Activated T-cell treated with anti-CD3 and anti-CD28 coated beads, Interleukin-2, amount 50 U/mL, for 72 hours (primary cell): ENCODE data around the gene DIS3L2. TPM values are rescaled to one million over a fixed set of nuclear protein-coding genes. Genes with fewer than 3 reads are reported as not detected.
A peak's percentile ranks its signal among the peaks of the same experiment; 100 is the strongest.
"Not testable (repeated sequence)": the region's sequence is repeated elsewhere in the genome, so short reads cannot be mapped to it uniquely, and the experiment has no call there.

Experiments used
- ATAC-seq, 2 donors: fragments of 150-1000 bp; cut with Tn5 transposase; replicated peaks in 1 of 2; 2 replicates each; pipeline ENCODE4 v1.10.0; 2021; ENCODE audit warnings: moderate library complexity in 2 of 2, mild to moderate bottlenecking in 1 of 2
- DNase-seq, 2 donors: peaks; one replicate each; pipeline ENCODE4 v3.0.0; 2021 to 2022; ENCODE audit warnings: mixed read lengths in 1 of 2
- H3K27ac Mint-ChIP-seq: one replicate; pipeline ENCODE4 v1.8.0; 2022; ENCODE audit warnings: mild to moderate bottlenecking, moderate library complexity, mixed read lengths
- H3K27me3 Mint-ChIP-seq: one replicate; pipeline ENCODE4 v1.8.0; 2022; ENCODE audit warnings: low read depth, mixed read lengths
- H3K36me3 Mint-ChIP-seq, 2 donors: one replicate each; pipeline ENCODE4 v1.8.0; 2022; ENCODE audit warnings: mixed read lengths in 2 of 2, mild to moderate bottlenecking in 1 of 2; ENCODE audit not compliant: insufficient read depth in 2 of 2
- H3K4me1 Mint-ChIP-seq: one replicate; pipeline ENCODE4 v1.8.0; 2022; ENCODE audit warnings: low read depth, mixed read lengths
- H3K4me3 Mint-ChIP-seq, 2 donors: one replicate each; pipeline ENCODE4 v1.8.0; 2022; ENCODE audit warnings: mild to moderate bottlenecking in 2 of 2, mixed read lengths in 2 of 2, moderate library complexity in 2 of 2
- H3K9me3 Mint-ChIP-seq, 2 donors: one replicate each; pipeline ENCODE4 v1.8.0; 2022; ENCODE audit warnings: mixed read lengths in 2 of 2
- total RNA-seq, 2 donors: library from RNA; stranded (reverse); gene quantifications; one replicate each; pipeline ENCODE4 v1.2.3, GENCODE V29; 2022

Gene DIS3L2
- total RNA-seq, 2 donors from 2014 or later: 28.8 to 38.3 TPM

DNA sequence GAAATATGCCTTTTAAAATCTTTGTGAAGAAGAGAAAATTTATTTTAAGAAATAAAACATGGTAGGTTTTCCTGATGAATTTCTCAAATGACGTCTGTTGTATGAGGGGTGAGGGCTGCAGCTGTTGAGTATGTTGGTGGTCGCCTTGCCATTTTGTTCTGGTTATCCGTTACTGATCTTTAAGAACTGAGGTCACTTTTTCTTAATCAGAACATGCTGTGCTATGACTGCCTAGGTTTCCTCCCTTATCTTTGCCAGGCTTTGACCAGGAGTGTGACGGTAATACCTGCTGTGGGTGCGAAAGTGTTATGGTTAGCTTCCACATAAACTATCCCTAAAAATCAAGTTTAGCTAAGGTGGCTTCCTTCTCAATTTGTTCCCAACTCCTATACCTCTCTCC, 176.9 kb downstream of the DIS3L2 start:
- Mint-ChIP-seq H3K36me3 (peaks cover 0 to 2% of the 10 kb centered on the region in 2 donors), H3K4me3 (no peak overlapping the region), H3K9me3 (no peaks in the 10 kb centered on the region), H3K4me1 (peaks cover 26% of the 10 kb centered on the region), H3K27me3 (no peaks in the 10 kb centered on the region), H3K27ac (peak overlapping the region; percentile 64)
- no peak for ATAC-seq
- no peak for DNase-seq

DNA sequence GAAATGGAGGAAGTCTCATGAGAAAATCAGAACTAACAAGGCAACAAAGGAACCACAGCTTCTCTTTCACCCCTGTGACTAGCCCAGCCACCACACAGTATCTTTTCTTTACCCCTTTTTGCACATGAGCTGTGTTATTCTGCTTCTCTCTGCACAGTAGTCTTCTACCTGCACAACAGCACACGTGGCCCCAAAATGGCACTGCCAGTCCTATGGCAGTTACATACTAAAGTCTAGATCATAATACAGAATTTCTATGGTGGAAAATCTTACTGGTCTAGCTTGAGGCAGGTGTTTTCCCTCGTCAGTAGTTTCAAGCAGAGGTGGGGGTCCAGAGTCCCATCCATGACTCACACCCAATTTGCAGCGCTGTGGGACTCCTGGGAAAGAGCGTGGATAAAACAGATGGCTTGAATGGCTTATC, 177.7 kb downstream of the DIS3L2 start:
- Mint-ChIP-seq H3K4me1 (peaks cover 26% of the 10 kb centered on the region), H3K36me3 (peaks cover 0 to 2% of the 10 kb centered on the region in 2 donors), H3K9me3 (no peaks in the 10 kb centered on the region), H3K27me3 (no peaks in the 10 kb centered on the region), H3K27ac (peak overlapping the region; percentile 64), H3K4me3 (no peak overlapping the region)
- DNase-seq (no peak), ATAC-seq (peak in 1 of 2 donors; percentile 25)

DNA sequence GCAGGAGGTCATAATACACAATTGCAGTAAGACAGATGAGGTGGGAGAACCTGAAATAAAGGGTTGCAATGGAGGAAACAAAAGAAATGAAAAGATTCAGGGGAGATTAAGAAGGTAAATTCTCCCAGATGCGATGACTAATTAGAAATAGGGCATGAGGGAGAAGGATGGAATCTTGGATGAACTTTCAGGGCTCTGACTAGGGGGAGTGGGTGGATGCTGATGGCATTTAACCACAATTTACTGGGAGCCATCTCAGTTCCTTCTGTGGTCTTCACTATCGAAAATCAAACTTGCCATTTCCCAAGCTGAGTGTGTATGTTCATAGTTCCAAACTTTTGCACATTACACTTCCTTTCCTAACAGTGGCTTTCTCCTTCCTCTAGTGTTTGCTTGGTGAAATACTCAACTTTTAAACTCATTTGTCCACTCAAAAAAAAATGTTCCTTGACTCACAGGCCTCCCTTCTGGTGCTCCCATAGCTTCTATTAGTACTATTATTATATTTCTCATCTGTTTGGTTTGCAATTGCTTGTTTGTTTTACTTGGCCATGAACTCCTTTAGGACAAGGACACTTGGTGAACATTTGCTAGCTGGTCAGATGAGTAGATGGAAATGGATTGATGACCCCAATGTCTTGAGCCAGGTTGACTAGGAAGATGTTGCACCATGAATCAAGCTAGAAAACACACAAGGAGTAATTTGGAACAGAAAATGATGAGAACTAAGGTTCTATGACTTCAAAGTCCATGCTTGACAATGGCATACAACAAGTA, 178.5 kb downstream of the DIS3L2 start:
- Mint-ChIP-seq H3K36me3 (peaks cover 0 to 2% of the 10 kb centered on the region in 2 donors), H3K27me3 (no peaks in the 10 kb centered on the region), H3K4me1 (peaks cover 26% of the 10 kb centered on the region), H3K4me3 (no peak overlapping the region), H3K27ac (no peak overlapping the region), H3K9me3 (no peaks in the 10 kb centered on the region)
- no peak for DNase-seq
- no peak for ATAC-seq

DNA sequence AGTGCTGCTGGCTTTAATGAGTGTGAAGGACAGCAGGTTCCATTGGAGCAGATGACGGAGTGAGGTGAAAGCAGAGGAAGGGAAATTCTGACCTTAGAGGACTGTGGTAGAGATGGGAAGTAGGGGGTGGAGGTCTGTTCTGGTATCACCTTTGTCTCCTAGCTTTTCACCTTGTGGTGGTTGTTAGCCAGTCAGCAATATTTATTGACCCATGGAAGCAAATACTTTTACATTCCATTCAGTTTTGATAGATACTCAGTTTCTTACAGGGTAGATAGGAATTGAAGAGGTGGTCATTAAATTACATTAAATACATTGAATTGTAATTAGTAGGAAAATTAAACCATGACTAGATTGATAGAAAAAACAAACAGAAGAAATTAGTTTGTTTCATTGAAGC, 180.1 kb downstream of the DIS3L2 start:
- DNase-seq: no peak

DNA sequence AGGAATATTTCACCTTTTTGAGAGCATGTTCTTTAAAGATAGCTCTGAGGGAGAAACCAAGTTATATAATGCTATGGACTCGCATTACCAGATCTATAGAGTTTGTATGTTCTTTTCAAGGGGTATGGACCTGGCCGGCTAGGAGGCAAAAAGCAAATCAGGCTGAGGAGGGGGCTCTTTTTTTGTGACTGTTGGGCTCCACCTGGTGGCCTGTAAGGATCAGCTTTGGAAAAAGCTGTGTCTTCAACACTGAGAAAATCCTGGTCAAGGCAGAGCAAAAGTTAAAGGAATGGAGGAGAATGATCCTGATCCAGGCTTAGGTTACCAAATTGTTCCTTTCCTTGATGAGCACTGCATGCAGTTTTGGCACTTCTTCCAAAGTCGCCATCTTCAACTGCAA, 180.5 kb downstream of the DIS3L2 start:
- no peak overlapping the region for H3K4me3 Mint-ChIP-seq
- DNase-seq: peak; percentile 22 to 37

More for the DNA sequence above, 180.1 kb downstream of the DIS3L2 start:
- H3K27ac Mint-ChIP-seq: no peak overlapping the region
- no peak for ATAC-seq
- peaks cover 19% of the 10 kb centered on the region for H3K4me1 Mint-ChIP-seq
- H3K36me3 Mint-ChIP-seq: peaks cover 0 to 3% of the 10 kb centered on the region in 2 donors
- no peak overlapping the region for H3K4me3 Mint-ChIP-seq
- no peaks in the 10 kb centered on the region for H3K9me3 Mint-ChIP-seq
- H3K27me3 Mint-ChIP-seq: no peaks in the 10 kb centered on the region

DNA sequence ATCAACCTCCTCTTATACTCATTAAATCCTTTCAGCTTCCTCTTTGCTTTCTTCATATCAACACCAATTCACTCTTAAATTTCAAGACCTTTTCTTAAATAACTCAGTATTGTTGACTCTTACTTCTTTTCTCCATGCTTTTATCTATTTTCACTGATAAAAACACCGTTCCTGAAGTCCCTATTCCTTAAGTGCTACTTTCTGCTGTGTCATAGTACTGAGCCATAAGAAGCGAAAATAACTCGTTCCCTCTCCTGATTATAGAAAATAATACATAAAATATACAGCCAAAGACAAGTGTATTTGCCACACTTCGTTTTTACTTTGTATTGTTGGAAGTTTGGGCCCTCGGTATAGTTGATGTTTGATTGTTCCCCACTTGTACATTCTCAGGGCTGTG, 181.0 kb downstream of the DIS3L2 start:
- peaks cover 18% of the 10 kb centered on the region for H3K4me1 Mint-ChIP-seq

More for the DNA sequence above, 180.5 kb downstream of the DIS3L2 start:
- Mint-ChIP-seq H3K27ac (no peak overlapping the region), H3K4me1 (peaks cover 19% of the 10 kb centered on the region), H3K36me3 (peaks cover 0 to 3% of the 10 kb centered on the region in 2 donors), H3K9me3 (no peaks in the 10 kb centered on the region), H3K27me3 (no peaks in the 10 kb centered on the region)
- ATAC-seq: peak in 1 of 2 donors; percentile 56

DNA sequence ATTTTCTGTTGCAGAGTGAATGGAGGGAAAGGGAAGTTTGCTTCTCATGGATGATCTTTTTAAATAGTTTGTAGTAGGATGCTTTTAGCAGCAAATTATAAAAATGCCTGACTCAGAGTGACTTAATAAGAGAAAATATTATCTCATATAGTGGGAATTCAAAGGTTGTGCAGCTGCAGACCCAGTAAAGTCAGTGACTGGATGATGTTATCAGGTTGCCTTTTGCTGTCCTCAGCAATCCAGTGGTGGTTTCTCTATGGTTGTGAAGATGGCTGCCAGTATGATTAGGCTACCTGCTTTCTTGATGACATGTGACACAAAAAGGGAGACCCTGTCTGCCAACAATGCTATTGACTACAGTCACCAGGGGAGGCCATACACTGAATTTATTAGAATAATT, 184.8 kb downstream of the DIS3L2 start:
- DNase-seq (no peak), ATAC-seq (no peak)
- no peaks in the 10 kb centered on the region for H3K9me3 Mint-ChIP-seq
- H3K27me3 Mint-ChIP-seq: no peaks in the 10 kb centered on the region
- H3K27ac Mint-ChIP-seq: no peak overlapping the region
- no peaks in the 10 kb centered on the region for H3K4me1 Mint-ChIP-seq
- H3K4me3 Mint-ChIP-seq: no peak overlapping the region
- peaks cover 0 to 2% of the 10 kb centered on the region in 2 donors for H3K36me3 Mint-ChIP-seq

More for the DNA sequence above, 181.0 kb downstream of the DIS3L2 start:
- no peaks in the 10 kb centered on the region for H3K9me3 Mint-ChIP-seq
- H3K27ac Mint-ChIP-seq: no peak overlapping the region
- DNase-seq (no peak), ATAC-seq (no peak)
- H3K4me3 Mint-ChIP-seq: no peak overlapping the region
- H3K27me3 Mint-ChIP-seq: no peaks in the 10 kb centered on the region
- peaks cover 0 to 3% of the 10 kb centered on the region in 2 donors for H3K36me3 Mint-ChIP-seq

DNA sequence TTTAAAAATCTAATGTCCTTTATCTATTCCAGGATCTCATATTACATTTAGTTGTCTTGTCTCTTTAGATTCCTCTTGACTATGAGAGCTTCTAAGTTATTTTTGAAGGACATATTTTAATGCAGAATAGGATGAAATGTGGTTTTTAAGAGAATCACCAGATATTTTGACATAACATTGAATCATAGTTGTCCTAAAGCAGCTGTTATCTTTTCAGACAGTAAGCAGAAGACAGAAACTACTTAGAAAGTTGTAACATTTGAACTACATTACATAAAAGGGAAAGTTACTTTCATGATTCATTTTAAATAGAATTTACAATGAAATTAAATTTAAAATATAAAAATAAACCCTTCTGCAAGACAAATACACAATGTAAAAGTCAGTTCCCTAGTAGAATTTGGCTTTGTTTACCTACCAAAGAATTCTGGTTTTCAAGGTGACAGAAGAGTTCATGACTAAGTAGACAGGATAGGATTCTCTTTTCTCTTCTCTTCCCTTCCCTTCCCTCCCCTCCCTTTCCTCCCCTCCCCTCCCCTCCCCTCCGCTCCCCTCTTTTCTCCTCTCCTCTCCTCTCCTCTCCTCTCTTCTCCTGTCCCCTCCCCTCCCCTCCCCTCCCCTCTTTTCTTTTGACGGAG, 186.0 kb downstream of the DIS3L2 start:
- H3K4me3 Mint-ChIP-seq: no peak overlapping the region
- H3K27ac Mint-ChIP-seq: no peak overlapping the region
- no peaks in the 10 kb centered on the region for H3K9me3 Mint-ChIP-seq
- no peak for ATAC-seq
- DNase-seq: no peak
- no peaks in the 10 kb centered on the region for H3K27me3 Mint-ChIP-seq
- no peaks in the 10 kb centered on the region for H3K4me1 Mint-ChIP-seq
- peaks cover 0 to 2% of the 10 kb centered on the region in 2 donors for H3K36me3 Mint-ChIP-seq

DNA sequence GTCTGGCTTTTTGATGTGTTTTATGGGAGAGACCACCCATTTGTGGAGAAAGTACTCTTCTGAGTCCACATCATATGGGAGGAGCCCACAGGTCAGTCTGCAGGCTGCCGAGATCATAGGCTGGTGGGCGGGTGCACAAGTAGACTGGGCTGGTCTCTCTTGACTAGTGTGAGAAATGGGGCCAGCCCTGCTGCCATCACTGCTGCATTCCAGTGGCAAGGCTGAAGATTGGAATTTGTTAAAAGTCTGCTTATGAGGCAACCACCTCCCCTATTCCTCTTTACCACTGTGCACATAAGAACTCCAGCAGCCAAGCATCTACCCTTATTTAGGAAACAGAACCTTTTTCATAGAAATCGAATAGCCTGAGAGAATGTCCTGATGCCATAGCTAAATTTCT, 200.7 kb downstream of the DIS3L2 start:
- no peak overlapping the region for H3K4me3 Mint-ChIP-seq
- no peaks in the 10 kb centered on the region for H3K36me3 Mint-ChIP-seq
- no peak overlapping the region for H3K27ac Mint-ChIP-seq
- ATAC-seq (no peak), DNase-seq (no peak)
- H3K9me3 Mint-ChIP-seq: no peaks in the 10 kb centered on the region
- H3K27me3 Mint-ChIP-seq: no peaks in the 10 kb centered on the region
- H3K4me1 Mint-ChIP-seq: no peaks in the 10 kb centered on the region

DNA sequence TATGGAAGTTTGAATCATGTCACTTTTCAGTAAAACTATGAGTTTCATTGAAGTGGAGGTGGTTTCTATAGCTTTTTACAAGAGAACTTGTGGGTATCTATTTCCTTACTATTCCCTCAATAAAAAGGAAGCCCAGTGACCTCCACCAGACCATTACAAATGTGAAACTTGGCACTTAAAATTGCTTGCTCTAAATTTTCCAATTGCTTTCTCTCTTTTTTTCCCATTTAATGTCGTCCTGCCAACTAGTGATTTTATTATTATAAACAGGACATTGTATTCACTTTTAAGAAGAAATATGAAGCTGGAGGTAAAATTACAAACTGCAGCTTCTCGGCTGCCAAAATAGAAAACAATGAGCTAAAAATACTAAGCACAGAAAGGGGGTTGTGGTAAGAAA, 208.9 kb downstream of the DIS3L2 start:
- Mint-ChIP-seq H3K4me3 (no peak overlapping the region), H3K4me1 (no peaks in the 10 kb centered on the region), H3K9me3 (no peaks in the 10 kb centered on the region), H3K27ac (no peak overlapping the region), H3K27me3 (no peaks in the 10 kb centered on the region), H3K36me3 (no peaks in the 10 kb centered on the region)
- DNase-seq (no peak), ATAC-seq (no peak)

DNA sequence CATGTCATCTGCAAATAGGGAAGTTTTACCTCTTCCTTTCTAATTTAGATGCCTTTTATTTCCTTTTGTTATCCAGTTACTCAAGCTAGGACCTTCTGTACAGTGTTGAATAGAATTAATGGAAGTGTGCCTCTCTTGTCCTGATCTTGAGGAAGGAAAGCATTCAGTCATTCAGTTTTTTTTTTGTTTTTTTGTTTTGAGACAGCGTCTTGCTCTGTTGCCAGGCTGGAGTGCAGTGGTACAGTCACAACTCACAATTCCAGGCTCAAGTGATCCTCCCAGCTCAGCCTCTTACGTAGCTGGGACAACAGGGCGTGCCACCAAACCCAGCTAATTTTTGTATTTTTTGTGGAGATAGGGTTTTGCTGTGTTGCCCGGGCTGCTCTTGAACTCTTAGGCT, 213.1 kb downstream of the DIS3L2 start:
- H3K36me3 Mint-ChIP-seq: peaks cover 4% of the 10 kb centered on the region in 2 donors
- peaks cover 0 to 4% of the 10 kb centered on the region in 2 donors for H3K9me3 Mint-ChIP-seq
- no peak overlapping the region for H3K27ac Mint-ChIP-seq
- DNase-seq: no peak
- no peaks in the 10 kb centered on the region for H3K27me3 Mint-ChIP-seq
- no peaks in the 10 kb centered on the region for H3K4me1 Mint-ChIP-seq
- no peak overlapping the region for H3K4me3 Mint-ChIP-seq
- ATAC-seq: no peak

DNA sequence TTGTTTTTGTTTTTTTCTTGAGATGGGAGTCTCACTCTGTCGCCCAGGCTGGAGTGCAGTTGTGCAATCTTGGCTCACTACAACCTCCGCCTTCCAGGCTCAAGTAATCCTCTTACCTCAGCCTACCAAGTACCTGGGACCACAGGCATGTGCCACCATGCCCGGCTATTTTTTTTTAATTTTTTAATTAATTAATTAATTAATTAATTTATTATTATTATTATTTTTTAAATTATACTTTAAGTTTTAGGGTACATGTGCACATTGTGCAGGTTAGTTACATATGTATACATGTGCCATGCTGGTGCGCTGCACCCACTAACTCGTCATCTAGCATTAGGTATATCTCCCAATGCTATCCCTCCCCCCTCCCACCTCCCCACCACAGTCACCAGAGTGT, 215.1 kb downstream of the DIS3L2 start:
- not testable (repeated sequence) for H3K4me3 Mint-ChIP-seq, H3K4me1 Mint-ChIP-seq, ATAC-seq, H3K27me3 Mint-ChIP-seq, H3K27ac Mint-ChIP-seq, H3K36me3 Mint-ChIP-seq, DNase-seq, H3K9me3 Mint-ChIP-seq

DNA sequence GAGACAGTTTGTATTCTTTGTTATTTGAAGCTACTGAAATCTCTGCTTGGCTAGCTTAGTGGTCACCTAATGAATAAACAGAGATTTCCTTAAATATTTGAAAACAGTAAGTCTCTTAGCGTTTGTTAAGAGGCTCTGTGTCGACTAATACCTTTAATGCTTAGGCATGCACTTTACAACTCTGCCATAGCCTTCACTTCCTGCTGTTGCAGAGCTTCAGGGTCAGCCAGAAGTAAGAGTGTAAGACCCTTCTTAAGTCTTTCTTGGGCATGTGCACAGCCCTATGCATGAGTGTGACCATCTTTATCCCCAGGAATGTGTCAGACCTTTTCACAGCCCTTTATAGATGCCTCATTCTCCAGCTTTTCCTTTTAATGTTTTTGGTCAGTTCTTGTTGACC, 221.8 kb downstream of the DIS3L2 start:
- Mint-ChIP-seq H3K36me3 (peaks cover 6 to 14% of the 10 kb centered on the region in 2 donors), H3K4me3 (no peak overlapping the region), H3K9me3 (peaks cover 0 to 2% of the 10 kb centered on the region in 2 donors), H3K4me1 (no peaks in the 10 kb centered on the region), H3K27ac (no peak overlapping the region), H3K27me3 (no peaks in the 10 kb centered on the region)
- DNase-seq: no peak
- no peak for ATAC-seq
